GM12878 (cell line): ENCODE data around the gene TMEM191C. TPM values are rescaled to one million over a fixed set of nuclear protein-coding genes. Genes with fewer than 3 reads are reported as not detected.

Source experiments
- ATAC-seq: fragments of 200-7000 bp; cut with Tn5 transposase; 3 replicates; pipeline ENCODE4 v1.9.1; 2020; ENCODE audit warnings: mild to moderate bottlenecking, moderate library complexity
- BruUV-seq: library from RNA; stranded (reverse); fragments of 400-500 nt; replicated peaks from 2 replicates; lab custom pipeline; 2021; lab: Mats Ljungman, UMichigan
- CTCF ChIA-PET: fragments of 300-600 bp; sonication (Branson Sonifier 250); formaldehyde crosslinking; extraction: SDS; loops from one replicate; lab custom pipeline; 2021; ENCODE audit warnings: inconsistent platforms; lab: Yijun Ruan, JAX
- POLR2A ChIA-PET: fragments of 350-600 bp; formaldehyde crosslinking; extraction: SDS; loops from one replicate; lab custom pipeline; 2021; ENCODE audit warnings: inconsistent platforms; lab: Charles Lee
- RAD21 ChIA-PET: fragments of 300-600 bp; sonication (Branson Sonifier 250); formaldehyde crosslinking; loops from one replicate; lab custom pipeline; 2023; ENCODE audit warnings: antibody characterized with exemption; ENCODE audit not compliant: unreplicated experiment; lab: Charles Lee
- SMC1A ChIA-PET: fragments of 300-600 bp; sonication (Branson Sonifier 250); formaldehyde crosslinking; loops from one replicate; lab custom pipeline; 2023; ENCODE audit not compliant: unreplicated experiment, uncharacterized antibody; lab: Charles Lee
- DNase-seq: peaks from one replicate; pipeline ENCODE4 v3.0.0-alpha.2; 2011; ENCODE audit warnings: low read depth, low spot score
- FAIRE-seq: peaks from 3 replicates; lab custom pipeline; 2011; peaks lifted over from hg19 to GRCh38; lab: Jason Lieb, UNC
- H2AFZ ChIP-seq: 2 replicates; pipeline ENCODE4 v1.6.0; 2011; ENCODE audit warnings: low read depth, low read length, control low read depth; ENCODE audit not compliant: control insufficient read depth
- H3K27ac ChIP-seq: 2 replicates; pipeline ENCODE4 v1.5.1; 2011; ENCODE audit warnings: control low read depth; ENCODE audit not compliant: control insufficient read depth, insufficient read depth
- H3K27me3 ChIP-seq, 2 experiments: replicated peaks in 1 of 2; 2 replicates each; pipeline versions ENCODE4 v1.6.0 to v1.6.1; 2011; ENCODE audit warnings: low read length in 1 of 2; ENCODE audit not compliant: control insufficient read depth in 2 of 2, insufficient read depth in 2 of 2
- H3K36me3 ChIP-seq, 2 experiments: 2 replicates each; pipeline ENCODE4 v1.5.1; 2011; ENCODE audit warnings: low read length in 1 of 2; ENCODE audit not compliant: control insufficient read depth in 2 of 2, insufficient read depth in 2 of 2
- H3K4me1 ChIP-seq: 2 replicates; pipeline ENCODE4 v1.6.1; 2011; ENCODE audit warnings: mild to moderate bottlenecking, low read length, moderate library complexity, mixed read lengths; ENCODE audit not compliant: control insufficient read depth, insufficient read depth
- H3K4me2 ChIP-seq: 2 replicates; pipeline ENCODE4 v1.6.0; 2011; ENCODE audit warnings: control low read depth; ENCODE audit not compliant: control insufficient read depth, insufficient read depth
- H3K4me3 ChIP-seq: fragments of 200-600 bp; sonication (generic); 2 replicates; pipeline ENCODE4 v1.5.1; 2016
- H3K79me2 ChIP-seq: 2 replicates; pipeline ENCODE4 v1.6.0; 2011; ENCODE audit warnings: low read length; ENCODE audit not compliant: control insufficient read depth, insufficient read depth
- H3K9ac ChIP-seq: 2 replicates; pipeline ENCODE4 v1.8.0; 2011; ENCODE audit warnings: low read length, control low read depth, mixed read lengths; ENCODE audit not compliant: control insufficient read depth, insufficient read depth
- H3K9me3 ChIP-seq: replicated peaks from 3 replicates; pipeline ENCODE4 v1.5.1; 2011; ENCODE audit warnings: mild to moderate bottlenecking, low read length; ENCODE audit not compliant: control insufficient read depth, insufficient read depth
- H4K20me1 ChIP-seq: 2 replicates; pipeline ENCODE4 v1.6.0; 2011; ENCODE audit not compliant: control insufficient read depth, insufficient read depth
- CEBPZ ChIP-seq: fragments of 150-350 bp; IDR thresholded peaks from 2 replicates; pipeline ENCODE4 v1.6.1; 2016; ENCODE audit warnings: low read depth, low read length
- E2F4 ChIP-seq: IDR thresholded peaks from 2 replicates; pipeline ENCODE4 v1.6.1; 2012; ENCODE audit warnings: low read depth, low read length, improper control_type of control experiment
- FOXM1 ChIP-seq: IDR thresholded peaks from 2 replicates; pipeline ENCODE4 v1.6.1; 2012; ENCODE audit warnings: low read depth, mild to moderate bottlenecking, inconsistent platforms, low read length, moderate library complexity
- NFYA ChIP-seq: IDR thresholded peaks from 2 replicates; pipeline ENCODE4 v1.6.1; 2011; ENCODE audit warnings: low read depth, mild to moderate bottlenecking, low read length, improper control_type of control experiment, borderline replicate concordance
- PML ChIP-seq: IDR thresholded peaks from 2 replicates; pipeline ENCODE4 v1.6.1; 2012; ENCODE audit warnings: low read length, inconsistent platforms
- POLR2AphosphoS5 ChIP-seq: IDR thresholded peaks from 2 replicates; pipeline ENCODE4 v1.6.1; 2011; ENCODE audit warnings: mild to moderate bottlenecking, low read length, inconsistent platforms
- RFX5 ChIP-seq: IDR thresholded peaks from 2 replicates; pipeline ENCODE4 v1.6.1; 2011; ENCODE audit warnings: low read depth, low read length, improper control_type of control experiment
- SIX5 ChIP-seq: IDR thresholded peaks from 2 replicates; pipeline ENCODE4 v1.6.1; 2011; ENCODE audit warnings: mild to moderate bottlenecking, low read depth, low read length, moderate library complexity; ENCODE audit not compliant: severe bottlenecking
- WGBS: methylation state at CpG from one replicate; pipeline ENCODE4 v1.1.6; 2016; ENCODE audit warnings: low lambda C conversion rate; ENCODE audit not compliant: insufficient replicate concordance, insufficient coverage; ENCODE audit errors: missing lambda C conversion rate; 5-methylcytosine and 5-hydroxymethylcytosine counted together
- in situ Hi-C: fragments of 300-500 bp; cut with MboI; formaldehyde crosslinking; loops from 9 replicates; pipeline ENCODE4 v1.14.3; 2018; ENCODE audit warnings: mixed read lengths
- intact Hi-C: fragments of 100-400 bp; cut with micrococcal nuclease; formaldehyde crosslinking; loops from one replicate; pipeline ENCODE4 v1.14.2; 2022; ENCODE audit not compliant: unreplicated experiment
- polyA plus RNA-seq, 11 experiments: library from polyadenylated mRNA; depleted of rRNA in 4 of 11; unstranded in 6 of 11; stranded (reverse) in 5 of 11; fragments of >200 nt; fragmentation: Nextera tagmentation in 4 of 11; fragmentation: Illumina TruSeq in 1 of 11; extraction: Ambion mirVana in 4 of 11; extraction: Trizol in 1 of 11; gene quantifications; 1 replicate in 1 of 11; 2 replicates in 10 of 11; pipeline versions ENCODE4 v1.2.1 to v1.2.3, GENCODE V29; 2011 to 2016; ENCODE audit warnings: inconsistent platforms in 2 of 11, missing spikeins in 2 of 11, low read depth in 1 of 11
- total RNA-seq, 4 experiments: library from RNA; depleted of rRNA in 3 of 4; stranded (reverse); fragments of >200 nt in 3 of 4; fragmentation: Illumina TruSeq in 1 of 4; extraction: Trizol in 1 of 4; gene quantifications; 2 replicates each; pipeline versions ENCODE4 v1.2.1 to v1.2.3, GENCODE V29; 2013 to 2021

TMEM191C gene
- total and polyA plus RNA-seq, 10 of the 15 experiments (the other 5 are each of a cell fraction or from before 2014, with no cell fraction given): 0.03 to 1.9 (median 0.43) TPM

GRCh38 chr22:21448627-21449416 is 18.4 kb upstream of the TMEM191C start:
- peaks cover 0 to 16% of the 10 kb centered on the region in 2 experiments; a peak in 3 of 4 replicates for H3K36me3 ChIP-seq
- no peak overlapping the region for H3K27ac ChIP-seq
- no peak for TF ChIP-seq FOXM1
- TF ChIP-seq E2F4: no peak
- TF ChIP-seq SIX5: no peak
- no peak for TF ChIP-seq NFYA
- no peak for TF ChIP-seq PML
- no peak for TF ChIP-seq CEBPZ
- no peak for TF ChIP-seq POLR2AphosphoS5
- no peak for TF ChIP-seq RFX5
- FAIRE-seq (no peak), DNase-seq (no peak), ATAC-seq (no peak)
- no peaks in the 10 kb centered on the region for H3K9me3 ChIP-seq
- CTCF ChIA-PET: no interaction called here
- SMC1A ChIA-PET: no interaction called here
- H3K4me2 ChIP-seq: no peak overlapping the region
- RAD21 ChIA-PET: interaction anchor here (0.6 kb wide), 1 partner anchor 1609 kb away, joined by 3 read pairs; no protein-coding TSS in a partner anchor
- WGBS: 95% methylated on average over 23 of the region's 23 CpGs
- intact Hi-C loops: no loop called here
- H2AFZ ChIP-seq: no peak overlapping the region
- no peaks in the 10 kb centered on the region for H3K27me3 ChIP-seq
- no peaks in the 10 kb centered on the region for H3K4me1 ChIP-seq
- no peaks in the 10 kb centered on the region for H4K20me1 ChIP-seq
- H3K4me3 ChIP-seq: no peak overlapping the region
- POLR2A ChIA-PET: no interaction called here
- in situ Hi-C loops: no loop called here
- H3K79me2 ChIP-seq: no peaks in the 10 kb centered on the region
- no TSS peak for BruUV-seq
- H3K9ac ChIP-seq: no peak overlapping the region
